HG03060 (cell line): ENCODE results near the gene PPP6R2.
"Not testable (repeated sequence)": the region's sequence is repeated elsewhere in the genome, so short reads cannot be mapped to it uniquely, and the experiment has no call there.

Experiments used
- ATAC-seq: cut with Tn5 transposase; IDR thresholded peaks from one replicate; pipeline ENCODE4 v1.9.1; 2021; ENCODE audit warnings: low read depth, moderate number of reproducible peaks; ENCODE audit not compliant: unreplicated experiment

PPP6R2 gene

DNA sequence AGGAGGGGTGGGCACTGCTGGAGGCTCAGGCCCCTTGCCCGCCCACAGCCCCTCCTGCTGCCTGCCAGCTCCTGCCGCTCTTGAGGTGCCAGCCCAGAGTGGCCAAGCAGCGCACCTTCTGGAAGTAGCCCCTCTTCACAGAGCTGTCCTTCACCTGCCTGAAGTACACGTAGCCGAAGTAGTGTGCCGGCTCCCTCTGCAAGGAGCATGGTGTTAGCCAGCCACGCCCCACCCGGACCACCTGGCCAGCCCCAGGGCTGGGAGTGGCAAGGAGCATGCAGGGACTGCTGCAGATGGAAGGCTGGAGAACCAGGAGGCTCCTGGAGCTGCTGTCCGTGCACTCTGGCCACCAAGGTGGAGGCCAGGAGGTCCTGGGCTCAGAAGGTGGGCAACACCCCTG is 25.9 kb upstream of the PPP6R2 start:
- no peak for ATAC-seq

GRCh38 chr22:50317674-50318073 is 25.5 kb upstream of the PPP6R2 start:
- ATAC-seq: no peak

- no peak for ATAC-seq
These were observed 24.8 kb upstream of the PPP6R2 start for GRCh38 chr22:50318356-50318697.

GRCh38 chr22:50318698-50319411 is 24.3 kb upstream of the PPP6R2 start:
- ATAC-seq: no peak

DNA sequence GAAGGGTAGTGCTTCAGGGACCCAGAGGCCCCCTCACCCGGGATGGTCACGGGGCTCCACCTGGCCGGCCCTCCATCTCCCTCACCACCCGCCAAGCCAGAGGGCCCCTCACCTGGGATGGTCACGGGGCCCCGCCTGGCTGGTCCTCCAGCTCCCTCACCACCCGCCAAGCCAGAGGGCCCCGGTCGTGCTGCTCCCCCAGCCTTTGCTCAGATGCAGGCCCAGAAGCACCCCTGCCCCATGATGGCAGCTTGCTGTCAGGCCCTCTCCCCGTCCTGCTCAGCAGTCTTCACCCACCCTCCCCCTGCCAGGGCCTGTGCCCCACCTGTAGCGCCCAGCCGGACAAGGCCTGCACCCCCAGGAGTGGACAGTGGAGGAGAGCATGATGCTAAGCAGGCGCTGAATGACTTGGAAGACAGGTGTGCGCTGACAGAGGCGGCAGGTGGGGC is 23.6 kb upstream of the PPP6R2 start:
- ATAC-seq: no peak

DNA sequence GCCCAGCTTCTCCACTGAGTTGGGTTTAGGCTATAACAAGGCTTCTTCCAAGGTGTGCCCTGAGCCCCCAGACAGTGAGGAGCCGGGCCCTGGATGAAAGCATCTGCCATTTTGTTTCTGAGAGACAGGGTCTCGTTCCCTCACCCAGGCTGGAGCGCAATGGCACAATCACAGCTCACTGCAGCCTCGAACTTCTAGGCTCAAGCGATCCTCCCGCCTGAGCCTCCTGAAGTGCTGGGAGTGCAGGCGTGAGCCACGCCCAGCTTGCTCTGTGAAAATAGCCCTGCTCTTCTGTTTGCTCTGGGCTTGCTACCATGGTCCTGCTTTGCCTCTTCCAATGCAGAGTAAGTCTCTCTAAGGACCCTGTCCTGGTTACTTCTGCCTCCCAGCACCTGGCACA is 23.0 kb upstream of the PPP6R2 start:
- no peak for ATAC-seq

DNA sequence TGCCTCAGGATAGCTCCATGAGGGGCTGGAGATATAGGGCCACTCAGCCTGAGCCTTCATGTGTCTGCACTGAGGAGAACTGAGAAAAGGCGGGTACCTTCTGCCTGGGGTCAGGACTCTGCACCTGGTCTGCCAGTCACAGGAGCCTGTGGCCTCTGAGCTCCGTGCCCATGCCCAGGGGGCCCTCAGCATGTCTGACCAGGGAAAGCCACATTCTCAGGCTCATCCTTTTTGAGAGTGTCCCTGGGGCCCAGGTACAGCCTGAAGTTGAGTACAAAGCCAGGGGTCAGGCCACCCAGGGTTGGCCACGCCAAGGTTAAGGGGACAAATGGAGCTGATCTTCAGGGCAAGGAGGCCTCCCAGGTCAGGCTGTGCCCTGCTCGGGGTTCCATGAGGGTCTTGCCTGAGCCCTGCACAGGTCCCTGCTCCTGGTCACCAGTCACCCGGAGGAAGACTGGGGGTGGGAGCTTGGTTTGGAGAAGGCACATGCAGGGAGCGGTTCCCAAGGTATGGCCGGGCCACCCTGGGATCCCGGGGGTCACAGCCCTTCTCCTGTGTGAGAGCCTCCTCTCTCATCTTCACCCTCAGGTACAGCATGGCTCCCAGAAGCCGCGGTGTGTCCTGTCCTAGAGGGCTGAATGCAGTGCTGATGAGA is 22.3 kb upstream of the PPP6R2 start:
- ATAC-seq: no peak

GRCh38 chr22:50322382-50323104 is 20.6 kb upstream of the PPP6R2 start:
- ATAC-seq: not testable (repeated sequence)

DNA sequence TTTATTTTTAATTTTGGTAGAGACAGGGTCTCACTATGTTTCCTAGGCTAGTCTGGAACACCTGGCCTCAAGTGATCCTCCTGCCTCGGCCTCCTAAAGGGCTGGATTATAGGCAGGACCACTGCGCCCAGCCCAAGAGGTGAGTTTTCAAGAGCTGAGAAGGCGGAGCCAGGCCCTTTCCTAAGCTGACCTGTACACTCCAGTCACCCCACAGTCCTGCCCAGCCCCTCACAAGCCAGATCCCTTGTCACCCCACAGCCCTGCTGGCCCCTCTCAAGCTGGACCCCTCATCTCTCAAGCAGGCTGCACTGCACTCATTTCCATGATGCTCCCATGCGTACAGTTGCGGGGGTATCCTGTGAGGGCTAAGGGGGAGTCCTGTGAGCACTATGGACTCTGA is 19.2 kb upstream of the PPP6R2 start:
- ATAC-seq: no peak

- no peak for ATAC-seq
These were observed 17.5 kb upstream of the PPP6R2 start for GRCh38 chr22:50325444-50326224.

DNA sequence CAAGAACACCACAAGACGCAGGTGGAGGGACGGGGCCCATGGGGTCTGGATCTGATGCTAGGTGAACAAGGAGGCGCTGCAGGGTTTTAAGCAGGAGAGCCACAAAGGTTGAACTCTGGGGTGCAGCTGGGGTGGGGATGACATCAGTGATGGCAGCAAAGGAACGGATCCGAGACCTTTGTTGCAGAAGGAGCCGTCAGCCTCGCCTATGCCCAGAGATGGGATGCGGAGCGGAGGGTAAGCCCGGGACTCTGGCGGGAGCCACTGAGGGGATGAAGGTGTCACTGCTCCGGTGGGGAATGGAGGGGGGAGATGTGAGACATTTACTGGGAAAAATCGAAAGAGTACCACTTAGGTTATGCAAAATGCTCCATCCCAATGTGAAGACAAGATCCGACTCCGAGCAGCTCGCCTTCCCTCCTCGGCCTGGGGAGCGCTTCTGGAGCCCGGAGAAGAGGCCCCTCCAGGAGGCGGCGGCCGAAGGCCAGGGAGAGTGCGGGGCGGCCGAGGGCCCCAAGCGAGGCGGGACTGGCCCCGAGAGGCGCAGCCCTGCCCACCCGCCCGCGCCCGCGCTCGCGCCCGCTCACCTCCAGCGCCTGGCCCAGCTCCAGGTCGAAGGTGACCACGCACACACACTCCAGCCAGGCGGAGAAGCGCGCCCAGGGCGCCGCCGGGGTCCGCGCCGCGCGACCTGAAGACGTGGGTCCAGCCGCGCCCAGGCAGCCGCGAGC is 16.7 kb upstream of the PPP6R2 start:
- no peak for ATAC-seq

DNA sequence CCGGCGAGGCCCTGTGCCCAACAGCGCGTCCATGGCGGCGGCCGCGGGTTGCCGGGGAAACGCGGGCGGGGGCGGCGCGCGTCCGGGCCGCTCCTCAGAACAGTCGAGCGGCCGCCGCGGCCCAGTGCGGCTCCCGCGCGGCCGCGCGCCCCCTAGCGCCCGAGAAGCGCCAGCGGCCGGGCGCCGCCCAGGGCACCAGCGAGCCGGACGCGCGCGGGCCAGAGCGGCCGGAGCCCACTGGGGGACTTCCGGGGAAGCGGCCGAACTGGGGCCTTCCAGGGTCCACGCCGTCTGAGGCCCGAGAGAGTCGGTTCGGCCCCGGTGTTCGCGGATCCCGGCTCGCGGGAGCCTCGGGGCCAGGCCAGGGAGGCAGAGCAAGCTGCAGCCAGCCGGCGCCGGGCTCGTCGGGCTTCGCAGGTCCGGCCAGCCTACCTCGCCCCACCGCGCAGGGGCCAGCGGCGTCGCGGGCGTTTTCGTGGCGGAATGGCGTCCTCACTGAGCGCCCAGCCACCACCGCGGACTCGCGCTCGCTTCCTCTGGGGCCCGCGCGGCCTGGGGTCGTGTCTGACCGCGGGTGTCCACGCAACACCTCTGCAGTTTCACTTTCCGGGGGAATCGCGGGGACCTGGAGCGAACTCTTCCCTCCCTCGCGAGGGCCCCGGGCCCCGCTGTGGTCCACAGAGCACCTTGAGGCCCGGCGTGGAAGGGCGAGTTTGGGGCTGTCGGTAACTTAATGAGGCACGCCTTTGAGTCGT is 16.0 kb upstream of the PPP6R2 start, which contains the start of gene DENND6B:
Gene DENND6B (minus strand): TSS at position 57 of the 755 bp plus-strand sequence. CDS start 24 bp downstream, at position 33.
- ATAC-seq: no peak

DNA sequence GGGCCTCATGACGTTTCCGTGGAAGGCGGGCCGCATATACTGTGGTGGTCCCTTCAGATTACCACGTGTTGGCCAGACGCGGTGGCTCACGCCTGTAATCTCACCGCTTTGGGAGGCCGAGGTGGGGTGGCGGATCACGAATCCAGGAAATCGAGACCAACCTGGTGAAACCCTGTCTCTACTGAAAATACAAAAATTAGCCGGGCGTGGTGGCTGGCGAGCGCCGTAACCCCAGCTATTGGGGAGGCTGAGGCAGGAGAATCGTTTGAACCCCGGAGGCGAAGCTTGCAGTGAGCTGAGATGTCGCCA is 15.5 kb upstream of the PPP6R2 start:
- no peak for ATAC-seq

DNA sequence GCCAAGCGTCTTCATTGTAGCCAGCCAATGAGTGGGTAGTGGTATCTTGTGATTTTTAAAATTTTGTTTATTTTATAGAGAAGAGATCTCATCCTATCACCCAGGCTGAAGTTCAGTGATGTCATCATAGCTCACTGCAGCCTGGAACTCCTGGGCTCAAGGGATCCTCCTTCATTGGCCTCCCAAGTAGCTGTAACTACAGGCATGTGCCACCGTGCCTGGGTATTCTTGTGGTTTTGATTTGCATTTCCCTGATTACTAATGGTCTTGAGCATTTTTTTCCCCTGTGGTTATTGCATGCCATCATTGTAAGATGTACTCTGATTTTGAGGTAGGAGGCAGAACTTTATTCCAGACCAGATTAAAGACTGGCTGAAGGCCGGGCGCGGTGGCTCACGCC is 13.9 kb upstream of the PPP6R2 start:
- no peak for ATAC-seq

GRCh38 chr22:50334433-50334832 is 8.7 kb upstream of the PPP6R2 start:
- ATAC-seq: not testable (repeated sequence)

GRCh38 chr22:50337262-50338041 is 5.7 kb upstream of the PPP6R2 start:
- ATAC-seq: no peak

DNA sequence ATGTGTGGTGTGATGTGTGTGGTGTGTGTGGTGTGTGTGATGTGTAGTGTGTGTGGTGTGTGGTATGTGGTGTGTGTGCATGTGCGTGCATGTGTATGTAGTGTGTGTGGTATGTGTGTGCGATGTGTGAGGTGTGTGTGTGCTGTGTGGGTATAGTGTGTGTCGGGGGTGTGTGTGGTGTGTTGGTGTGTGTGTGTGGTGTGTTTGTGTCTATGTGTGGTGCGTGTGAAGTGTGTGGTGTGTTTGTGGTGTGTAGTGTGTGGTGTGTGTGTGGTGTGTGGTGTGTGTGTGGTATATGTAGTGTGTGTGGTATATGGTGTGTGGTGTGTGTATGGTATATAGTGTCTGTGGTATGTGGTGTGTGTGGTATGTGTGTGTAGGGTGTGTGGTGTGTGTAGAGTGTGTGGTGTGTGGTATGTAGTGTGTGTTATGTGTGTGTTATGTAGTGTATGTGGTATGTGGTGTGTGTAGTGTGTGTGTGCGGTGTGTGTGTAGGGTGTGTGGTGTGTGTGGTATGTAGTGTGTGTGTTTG is 5.0 kb upstream of the PPP6R2 start:
- no peak for ATAC-seq

- ATAC-seq: no peak
These were observed 4.2 kb upstream of the PPP6R2 start for GRCh38 chr22:50338860-50339462.
